Activated B cell treated with CpG ODN at 0.5 μM for 24 hours (primary cell): ENCODE data around the gene SMPD4. TPM values are rescaled to one million over a fixed set of nuclear protein-coding genes. Genes with fewer than 3 reads are reported as not detected.
"Not testable (repeated sequence)": the region's sequence is repeated elsewhere in the genome, so short reads cannot be mapped to it uniquely, and the experiment has no call there.

ENCODE experiments used
- ATAC-seq: fragments of 200-7000 bp; cut with Tn5 transposase; one replicate; pipeline ENCODE4 v1.10.0; 2021; ENCODE audit warnings: low read depth, mild to moderate bottlenecking, moderate library complexity
- CTCF ChIA-PET: fragments of 350-600 bp; sonication (Branson Sonifier 250); formaldehyde crosslinking; loops from one replicate; lab custom pipeline; 2021; ENCODE audit warnings: antibody characterized with exemption; lab: Charles Lee
- POLR2A ChIA-PET: fragments of 350-600 bp; sonication (Branson Sonifier 250); formaldehyde crosslinking; loops from one replicate; lab custom pipeline; 2021; ENCODE audit warnings: antibody characterized with exemption; lab: Charles Lee
- DNase-seq: peaks from one replicate; pipeline ENCODE4 v3.0.0; 2022
- H3K27ac Mint-ChIP-seq: one replicate; pipeline ENCODE4 v1.8.0; 2020; ENCODE audit warnings: mixed read lengths
- H3K27me3 Mint-ChIP-seq: one replicate; pipeline ENCODE4 v1.8.0; 2021; ENCODE audit warnings: mixed read lengths
- H3K36me3 Mint-ChIP-seq: one replicate; pipeline ENCODE4 v1.8.0; 2021; ENCODE audit warnings: low read depth, mixed read lengths
- H3K4me1 Mint-ChIP-seq: one replicate; pipeline ENCODE4 v1.8.0; 2021; ENCODE audit warnings: mixed read lengths
- H3K4me3 Mint-ChIP-seq: one replicate; pipeline ENCODE4 v1.8.0; 2020; ENCODE audit warnings: mild to moderate bottlenecking, mixed read lengths
- H3K9me3 Mint-ChIP-seq: one replicate; pipeline ENCODE4 v1.8.0; 2020; ENCODE audit warnings: mixed read lengths
- intact Hi-C: fragments of 100-400 bp; cut with micrococcal nuclease; formaldehyde crosslinking; loops from one replicate; pipeline ENCODE4 v1.15.1; 2024
- total RNA-seq: library from RNA; stranded (reverse); gene quantifications from 2 replicates; pipeline ENCODE4 v1.2.3, GENCODE V29; 2022
- TF ChIP-seq, protein P1 (sequence below): fragments of 200-600 bp; IDR thresholded peaks from one replicate; pipeline ENCODE4 v1.8.0; 2022; ENCODE audit warnings: antibody characterized with exemption, mild to moderate bottlenecking

Gene SMPD4
- total RNA-seq, 1 donor from 2014 or later, result 66.8 TPM

DNA sequence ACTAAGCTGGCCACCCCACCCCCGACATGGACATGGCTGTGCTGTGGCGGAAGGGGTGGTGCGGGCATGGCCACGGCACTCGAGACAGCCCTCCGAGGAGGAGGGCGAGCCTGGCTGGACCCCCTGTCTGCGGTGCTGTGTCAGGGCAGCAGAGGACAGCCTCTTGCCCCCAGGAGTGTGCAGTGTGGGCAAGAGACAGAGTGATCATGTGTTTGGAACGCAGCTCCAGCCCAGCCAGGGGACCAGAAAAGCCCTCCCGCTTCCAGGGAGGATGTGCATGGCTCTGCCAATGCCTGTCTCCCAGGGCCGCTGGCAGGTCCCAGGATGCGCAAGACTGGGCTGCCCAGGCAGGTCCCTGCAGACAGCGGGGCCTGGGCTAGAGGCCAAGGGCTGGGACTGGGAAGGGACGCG, 42.6 kb downstream of the SMPD4 start:
- H3K9me3 Mint-ChIP-seq, ATAC-seq, H3K4me3 Mint-ChIP-seq, H3K27me3 Mint-ChIP-seq, H3K27ac Mint-ChIP-seq, intact Hi-C loops, CTCF ChIA-PET, H3K36me3 Mint-ChIP-seq, DNase-seq, POLR2A ChIA-PET, H3K4me1 Mint-ChIP-seq: not testable (repeated sequence)

DNA sequence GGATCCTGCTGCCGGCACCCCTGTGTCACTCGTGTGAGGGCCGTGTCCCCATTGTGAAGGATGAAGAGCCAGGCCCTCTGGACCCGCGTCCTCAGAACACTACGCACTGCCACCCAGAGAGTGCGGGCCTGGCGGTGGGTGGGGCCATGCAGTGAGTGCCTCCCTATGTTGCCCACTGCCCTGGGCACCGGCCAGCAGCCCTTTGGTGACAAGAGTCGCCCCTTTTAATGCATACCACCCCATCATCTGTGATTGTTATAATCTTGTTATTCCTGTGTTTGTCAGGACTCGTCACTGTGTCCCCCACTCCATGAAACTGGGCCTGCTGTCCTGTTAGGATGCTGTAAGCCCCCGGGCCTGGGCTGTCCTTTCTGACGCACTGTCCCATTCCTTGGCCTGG, 43.1 kb downstream of the SMPD4 start:
- H3K4me1 Mint-ChIP-seq, POLR2A ChIA-PET, DNase-seq, H3K9me3 Mint-ChIP-seq, CTCF ChIA-PET, H3K4me3 Mint-ChIP-seq, H3K27me3 Mint-ChIP-seq, ATAC-seq, H3K27ac Mint-ChIP-seq, intact Hi-C loops, H3K36me3 Mint-ChIP-seq: not testable (repeated sequence)

DNA sequence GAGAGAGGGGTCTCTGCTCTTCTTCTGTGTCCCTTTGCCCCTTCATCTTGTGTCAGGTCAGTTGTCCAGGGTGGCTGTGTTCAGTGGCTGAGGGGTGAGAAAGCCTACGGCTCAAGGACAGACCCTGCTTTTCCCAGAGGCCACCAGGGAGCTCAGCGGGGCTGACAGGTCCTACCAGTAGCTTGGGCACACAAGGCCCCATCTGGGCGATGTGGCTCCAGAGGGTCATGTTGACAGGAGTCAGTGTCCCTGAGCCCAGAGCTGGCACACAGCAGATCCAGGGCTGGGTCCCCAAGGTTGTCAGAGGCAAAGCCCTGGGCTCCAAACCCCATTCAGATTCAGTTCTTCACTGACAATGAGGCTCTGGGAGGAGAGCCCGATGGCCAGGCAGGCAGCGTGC, 44.3 kb downstream of the SMPD4 start:
- H3K27me3 Mint-ChIP-seq, DNase-seq, CTCF ChIA-PET, ATAC-seq, H3K4me3 Mint-ChIP-seq, H3K9me3 Mint-ChIP-seq, H3K36me3 Mint-ChIP-seq, H3K27ac Mint-ChIP-seq, intact Hi-C loops, H3K4me1 Mint-ChIP-seq, POLR2A ChIA-PET: not testable (repeated sequence)

DNA sequence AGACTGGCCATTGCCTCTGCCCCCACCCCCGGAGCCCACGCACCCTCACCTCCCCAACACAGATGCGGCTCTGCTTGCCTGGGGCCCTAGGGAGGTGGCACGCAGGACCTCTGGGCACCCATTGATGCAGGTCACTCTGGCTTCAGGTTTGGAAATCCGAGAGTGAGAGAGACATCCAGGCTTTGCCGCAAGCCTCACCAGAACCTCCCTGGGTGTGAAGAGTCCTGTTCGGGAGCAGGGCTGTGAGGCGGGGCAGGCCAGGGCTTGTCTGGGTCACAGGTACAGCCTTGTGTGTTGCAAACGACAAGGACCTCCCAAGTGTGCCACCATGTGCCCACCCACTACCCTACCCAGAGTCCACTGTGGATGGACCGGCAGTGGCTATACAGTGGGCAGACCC, 44.9 kb downstream of the SMPD4 start:
- H3K4me3 Mint-ChIP-seq, POLR2A ChIA-PET, intact Hi-C loops, ATAC-seq, H3K36me3 Mint-ChIP-seq, H3K9me3 Mint-ChIP-seq, H3K27ac Mint-ChIP-seq, H3K4me1 Mint-ChIP-seq, DNase-seq, CTCF ChIA-PET, H3K27me3 Mint-ChIP-seq: not testable (repeated sequence)

DNA sequence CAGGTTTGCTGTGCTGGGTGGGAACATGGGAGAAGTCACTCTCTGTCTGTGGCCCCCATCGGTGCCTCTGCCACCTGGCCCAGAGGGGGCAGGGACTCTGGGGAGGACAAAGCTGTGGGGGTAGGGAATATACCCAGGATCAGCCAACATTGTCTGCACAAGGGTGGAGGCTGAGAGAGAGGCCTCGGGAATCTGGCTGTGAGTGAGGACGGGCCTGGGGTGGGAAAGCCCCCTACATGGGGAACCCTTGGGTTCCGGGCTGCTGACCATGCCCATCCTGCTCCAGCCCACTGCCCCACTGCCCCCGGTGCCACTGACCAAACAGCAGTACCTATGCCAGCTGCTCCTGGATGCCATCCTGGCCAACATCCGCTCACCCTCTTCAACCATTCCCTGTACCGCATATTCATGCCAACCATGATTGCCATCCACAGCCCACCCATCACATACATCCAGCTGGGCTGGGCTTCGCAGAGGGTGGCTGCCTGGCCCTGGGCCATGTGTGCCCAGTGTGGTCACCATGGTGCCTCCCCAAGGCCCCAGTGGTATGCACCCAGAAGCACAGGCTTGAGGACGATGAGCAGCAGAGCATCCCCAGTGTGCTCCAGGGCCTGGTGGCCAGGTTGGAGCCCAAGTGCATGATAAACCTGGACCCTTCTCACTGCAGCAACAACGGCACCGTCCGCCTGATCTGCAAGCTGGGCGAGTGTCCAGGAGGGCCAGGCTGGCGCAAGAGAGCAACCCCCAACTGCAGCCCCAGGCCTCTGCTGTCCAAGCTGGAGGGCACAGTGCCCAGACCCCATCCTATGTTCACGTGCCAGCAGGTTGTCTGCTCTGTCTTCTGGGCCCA, 45.5 kb downstream of the SMPD4 start:
- no peak overlapping the region for H3K4me3 Mint-ChIP-seq
- no peak overlapping the region for H3K27ac Mint-ChIP-seq
- ChIA-PET POLR2A (no interaction called here), CTCF (no interaction called here)
- no peaks in the 10 kb centered on the region for H3K27me3 Mint-ChIP-seq
- DNase-seq (no peak), ATAC-seq (no peak)
- H3K9me3 Mint-ChIP-seq, result no peaks in the 10 kb centered on the region
- H3K36me3 Mint-ChIP-seq, result no peaks in the 10 kb centered on the region
- TF ChIP-seq, protein P1, sequence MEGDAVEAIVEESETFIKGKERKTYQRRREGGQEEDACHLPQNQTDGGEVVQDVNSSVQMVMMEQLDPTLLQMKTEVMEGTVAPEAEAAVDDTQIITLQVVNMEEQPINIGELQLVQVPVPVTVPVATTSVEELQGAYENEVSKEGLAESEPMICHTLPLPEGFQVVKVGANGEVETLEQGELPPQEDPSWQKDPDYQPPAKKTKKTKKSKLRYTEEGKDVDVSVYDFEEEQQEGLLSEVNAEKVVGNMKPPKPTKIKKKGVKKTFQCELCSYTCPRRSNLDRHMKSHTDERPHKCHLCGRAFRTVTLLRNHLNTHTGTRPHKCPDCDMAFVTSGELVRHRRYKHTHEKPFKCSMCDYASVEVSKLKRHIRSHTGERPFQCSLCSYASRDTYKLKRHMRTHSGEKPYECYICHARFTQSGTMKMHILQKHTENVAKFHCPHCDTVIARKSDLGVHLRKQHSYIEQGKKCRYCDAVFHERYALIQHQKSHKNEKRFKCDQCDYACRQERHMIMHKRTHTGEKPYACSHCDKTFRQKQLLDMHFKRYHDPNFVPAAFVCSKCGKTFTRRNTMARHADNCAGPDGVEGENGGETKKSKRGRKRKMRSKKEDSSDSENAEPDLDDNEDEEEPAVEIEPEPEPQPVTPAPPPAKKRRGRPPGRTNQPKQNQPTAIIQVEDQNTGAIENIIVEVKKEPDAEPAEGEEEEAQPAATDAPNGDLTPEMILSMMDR, result no peak
- no peaks in the 10 kb centered on the region for H3K4me1 Mint-ChIP-seq
- intact Hi-C loops, result no loop called here

DNA sequence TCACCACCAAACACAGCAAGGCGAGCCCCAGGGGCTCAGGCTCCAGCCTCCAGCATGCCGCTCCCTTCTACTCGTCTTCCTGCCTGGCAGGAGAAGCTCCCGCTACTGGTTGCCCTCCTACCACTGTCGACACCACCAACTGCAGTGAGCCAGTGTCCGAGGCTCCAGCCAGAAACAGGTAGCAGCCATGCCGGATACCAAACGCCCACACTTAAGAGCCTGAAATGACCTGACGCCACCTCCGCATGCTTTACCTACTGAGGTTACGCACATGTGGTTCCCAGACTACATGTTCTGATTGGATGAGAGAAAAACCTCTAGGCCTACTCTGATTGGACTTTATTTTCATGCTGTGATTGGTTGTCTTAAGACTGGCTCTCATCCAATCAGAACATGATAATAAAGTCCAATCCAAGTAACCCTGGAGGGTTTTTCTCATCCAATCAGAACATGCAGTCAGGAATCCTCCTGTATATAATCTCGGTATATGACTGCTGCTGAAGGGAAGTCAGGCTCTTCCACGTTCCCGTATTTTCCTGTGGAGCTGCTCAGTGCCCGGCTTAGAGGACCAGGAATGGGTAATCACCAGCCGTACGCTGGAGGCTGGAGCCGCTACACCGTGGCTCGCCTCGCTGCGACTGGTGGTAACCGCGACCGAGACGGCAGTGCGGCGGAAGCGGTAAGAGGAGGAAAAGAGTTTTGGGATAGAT, 52.1 kb downstream of the SMPD4 start, which contains the start of gene POTEF:
TSS of gene POTEF (minus strand) at position 103 of the 710 bp plus-strand sequence. CDS start 8,707 bp downstream, outside the sequence.
- H3K4me1 Mint-ChIP-seq, H3K36me3 Mint-ChIP-seq, H3K4me3 Mint-ChIP-seq, ATAC-seq, intact Hi-C loops, H3K9me3 Mint-ChIP-seq, H3K27me3 Mint-ChIP-seq, DNase-seq, H3K27ac Mint-ChIP-seq, POLR2A ChIA-PET, CTCF ChIA-PET: not testable (repeated sequence)

DNA sequence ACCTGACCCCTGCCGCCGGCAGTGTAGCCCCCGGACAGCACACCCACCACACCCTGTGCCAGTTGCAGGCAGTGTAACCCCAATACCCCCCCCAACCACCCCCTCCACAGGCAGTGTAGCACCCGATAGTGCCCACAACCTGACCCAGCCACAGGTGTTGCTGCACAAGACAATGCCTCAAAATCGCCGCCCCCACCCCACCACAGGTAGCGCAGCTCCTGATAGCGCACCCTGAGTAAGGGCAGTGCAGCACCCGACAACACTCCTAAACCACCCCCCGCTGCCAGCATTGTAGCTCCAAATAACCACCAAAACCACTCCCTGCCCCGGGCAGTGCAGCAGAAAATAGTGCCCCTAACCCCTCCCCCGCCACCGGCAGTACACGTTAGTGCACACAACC, 52.9 kb downstream of the SMPD4 start:
- H3K9me3 Mint-ChIP-seq, H3K4me1 Mint-ChIP-seq, ATAC-seq, DNase-seq, CTCF ChIA-PET, H3K27me3 Mint-ChIP-seq, H3K4me3 Mint-ChIP-seq, H3K36me3 Mint-ChIP-seq, POLR2A ChIA-PET, intact Hi-C loops, H3K27ac Mint-ChIP-seq: not testable (repeated sequence)

DNA sequence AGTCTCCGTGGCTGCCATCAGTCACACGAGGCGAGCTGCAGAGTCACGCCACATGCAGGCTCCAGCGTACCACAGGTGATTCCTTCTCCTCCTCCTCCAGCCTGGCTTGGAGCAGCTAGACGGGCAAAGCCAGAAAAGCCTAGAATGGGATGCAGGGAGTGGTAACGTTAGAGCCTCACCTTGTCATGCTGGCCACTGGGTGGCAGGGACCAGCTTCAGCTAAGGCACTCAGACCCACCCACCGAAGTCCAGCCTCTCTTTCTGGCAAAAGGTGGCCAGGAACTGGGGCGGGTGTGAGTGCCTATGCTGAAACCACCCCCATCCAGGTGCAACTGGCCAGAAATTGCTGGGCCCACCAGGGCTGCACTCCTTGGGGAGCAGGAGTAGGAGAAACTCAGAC, 53.7 kb downstream of the SMPD4 start:
- ATAC-seq, H3K4me1 Mint-ChIP-seq, H3K36me3 Mint-ChIP-seq, intact Hi-C loops, DNase-seq, H3K4me3 Mint-ChIP-seq, H3K27ac Mint-ChIP-seq, POLR2A ChIA-PET, CTCF ChIA-PET, H3K27me3 Mint-ChIP-seq, H3K9me3 Mint-ChIP-seq: not testable (repeated sequence)

DNA sequence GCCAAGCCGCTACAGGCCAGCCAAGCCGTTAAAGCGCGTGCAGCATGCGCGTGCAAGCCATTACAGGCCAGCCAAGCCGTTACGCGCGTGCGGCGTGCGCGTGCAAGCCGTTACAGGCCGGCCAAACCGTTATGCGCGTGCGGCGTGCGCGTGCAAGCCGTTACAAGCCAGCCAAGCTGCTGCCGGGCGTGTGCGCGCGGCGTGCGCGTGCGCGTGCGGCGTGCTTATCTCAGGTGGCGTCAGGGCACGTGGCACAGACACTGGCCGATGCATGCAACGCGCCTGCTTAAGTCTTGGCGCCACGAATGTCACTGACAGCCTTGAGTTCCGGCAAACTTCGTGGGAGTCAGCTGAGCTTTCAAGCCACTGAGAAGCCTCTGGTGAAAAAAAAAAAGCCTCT, 60.5 kb downstream of the SMPD4 start:
- H3K27me3 Mint-ChIP-seq, intact Hi-C loops, DNase-seq, H3K4me3 Mint-ChIP-seq, H3K4me1 Mint-ChIP-seq, H3K27ac Mint-ChIP-seq, H3K9me3 Mint-ChIP-seq, CTCF ChIA-PET, POLR2A ChIA-PET, H3K36me3 Mint-ChIP-seq, ATAC-seq: not testable (repeated sequence)

DNA sequence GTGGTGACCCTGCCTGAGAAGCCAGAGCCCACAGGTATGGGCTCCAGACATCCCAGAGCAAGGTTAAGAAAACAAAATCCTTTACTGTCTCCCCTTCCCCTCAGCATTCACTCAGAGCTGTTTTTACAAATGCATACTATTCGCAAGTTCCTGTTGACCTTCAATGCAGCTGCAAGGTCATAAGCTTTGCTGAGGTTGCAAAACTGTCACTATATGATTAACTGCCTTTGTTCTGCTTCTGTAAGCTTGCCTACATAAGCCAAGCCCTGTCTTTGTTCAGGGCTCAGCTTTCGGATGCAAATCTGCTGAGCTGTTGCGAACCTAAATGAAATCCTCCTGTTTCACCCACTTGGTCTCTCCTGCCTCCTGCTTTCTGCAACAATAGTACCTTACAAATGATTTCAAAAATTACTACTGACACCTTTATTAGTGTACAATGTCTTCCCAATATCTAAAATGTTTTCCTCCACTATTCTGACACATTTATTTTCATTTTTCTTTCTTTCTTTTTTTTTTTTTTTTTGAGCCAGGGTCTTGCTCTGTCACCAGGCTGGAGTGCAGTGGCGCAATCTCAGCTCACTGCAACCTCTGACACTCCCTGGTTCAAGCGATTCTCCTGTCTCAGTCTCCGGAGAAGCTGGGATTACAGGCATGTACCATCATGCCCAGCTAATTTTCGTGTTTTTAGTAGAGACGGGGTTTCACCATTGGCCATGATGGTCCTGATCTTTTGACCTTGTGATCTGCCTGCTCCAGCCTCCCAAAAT, 78.6 kb downstream of the SMPD4 start:
- H3K4me1 Mint-ChIP-seq, H3K9me3 Mint-ChIP-seq, H3K27me3 Mint-ChIP-seq, H3K4me3 Mint-ChIP-seq, intact Hi-C loops, POLR2A ChIA-PET, H3K27ac Mint-ChIP-seq, DNase-seq, H3K36me3 Mint-ChIP-seq, ATAC-seq, CTCF ChIA-PET: not testable (repeated sequence)
